HEK293T (cell line): Measurements from ENCODE around the gene FAM90A26.
"Not testable (repeated sequence)": the region's sequence is repeated elsewhere in the genome, so short reads cannot be mapped to it uniquely, and the experiment has no call there.

ENCODE experiments used
- ARNT ChIP-seq: fragments of 450-650 bp; IDR thresholded peaks from 2 replicates; pipeline ENCODE4 v1.6.1; 2017; ENCODE audit warnings: mild to moderate bottlenecking
- BHLHE40 ChIP-seq: fragments of 450-650 bp; IDR thresholded peaks from 2 replicates; pipeline ENCODE4 v1.6.1; 2016; ENCODE audit warnings: mild to moderate bottlenecking, moderate library complexity, borderline replicate concordance
- CTBP1 ChIP-seq: fragments of 450-650 bp; IDR thresholded peaks from 2 replicates; pipeline ENCODE4 v1.6.1; 2016; ENCODE audit warnings: borderline replicate concordance
- ELF4 ChIP-seq: fragments of 450-650 bp; IDR thresholded peaks from 2 replicates; pipeline ENCODE4 v1.6.1; 2017; ENCODE audit warnings: antibody characterized with exemption
- FOXA1 ChIP-seq: fragments of 450-650 bp; IDR thresholded peaks from 2 replicates; pipeline ENCODE4 v1.6.1; 2016; ENCODE audit warnings: mild to moderate bottlenecking
- FOXM1 ChIP-seq: fragments of 450-650 bp; IDR thresholded peaks from 2 replicates; pipeline ENCODE4 v1.6.1; 2017; ENCODE audit warnings: mild to moderate bottlenecking, borderline replicate concordance
- HDGF ChIP-seq: fragments of 450-650 bp; IDR thresholded peaks from 2 replicates; pipeline ENCODE4 v1.6.1; 2017; ENCODE audit warnings: antibody characterized with exemption, borderline replicate concordance
- LEF1 ChIP-seq: fragments of 450-650 bp; IDR thresholded peaks from 2 replicates; pipeline ENCODE4 v1.6.1; 2017; ENCODE audit warnings: mild to moderate bottlenecking, borderline replicate concordance
- NFRKB ChIP-seq: fragments of 450-650 bp; IDR thresholded peaks from 2 replicates; pipeline ENCODE4 v1.6.1; 2016; ENCODE audit warnings: mild to moderate bottlenecking, moderate library complexity
- SP1 ChIP-seq: fragments of 450-650 bp; IDR thresholded peaks from 2 replicates; pipeline ENCODE4 v1.6.1; 2017
- SUZ12 ChIP-seq: fragments of 450-650 bp; IDR thresholded peaks from 2 replicates; pipeline ENCODE4 v1.6.1; 2016; ENCODE audit warnings: mild to moderate bottlenecking
- TARDBP ChIP-seq: fragments of 450-650 bp; IDR thresholded peaks from 2 replicates; pipeline ENCODE4 v1.6.1; 2016
- ZNF384 ChIP-seq: fragments of 450-650 bp; IDR thresholded peaks from 2 replicates; pipeline ENCODE4 v1.6.1; 2016
- TF ChIP-seq, protein P1 (sequence below): fragments of 450-650 bp; IDR thresholded peaks from 2 replicates; pipeline ENCODE4 v1.6.1; 2016

GRCh38 chr4:9123572-9124007, 46.6 kb upstream of the FAM90A26 start:
- not testable (repeated sequence) for TF ChIP-seq ZNF384, FOXA1, ELF4, BHLHE40, FOXM1, LEF1, SUZ12, CTBP1, SP1, ARNT, HDGF, TARDBP, NFRKB
- TF ChIP-seq, protein P1, sequence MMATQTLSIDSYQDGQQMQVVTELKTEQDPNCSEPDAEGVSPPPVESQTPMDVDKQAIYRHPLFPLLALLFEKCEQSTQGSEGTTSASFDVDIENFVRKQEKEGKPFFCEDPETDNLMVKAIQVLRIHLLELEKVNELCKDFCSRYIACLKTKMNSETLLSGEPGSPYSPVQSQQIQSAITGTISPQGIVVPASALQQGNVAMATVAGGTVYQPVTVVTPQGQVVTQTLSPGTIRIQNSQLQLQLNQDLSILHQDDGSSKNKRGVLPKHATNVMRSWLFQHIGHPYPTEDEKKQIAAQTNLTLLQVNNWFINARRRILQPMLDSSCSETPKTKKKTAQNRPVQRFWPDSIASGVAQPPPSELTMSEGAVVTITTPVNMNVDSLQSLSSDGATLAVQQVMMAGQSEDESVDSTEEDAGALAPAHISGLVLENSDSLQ: not testable (repeated sequence)
